IPS-15b (cell line): ENCODE results near the gene FLRT1.

ENCODE experiments used
- H3K27me3 ChIP-seq: one replicate; pipeline ENCODE4 v1.6.1; 2013; ENCODE audit warnings: low read length; ENCODE audit not compliant: control insufficient read depth, insufficient read depth
- H3K36me3 ChIP-seq: one replicate; pipeline ENCODE4 v1.6.1; 2013; ENCODE audit warnings: low read length; ENCODE audit not compliant: control insufficient read depth, insufficient read depth
- H3K4me1 ChIP-seq: one replicate; pipeline ENCODE4 v1.6.1; 2013; ENCODE audit warnings: mild to moderate bottlenecking, low read length; ENCODE audit not compliant: control insufficient read depth, insufficient read depth
- H3K4me3 ChIP-seq: one replicate; pipeline ENCODE4 v1.5.1; 2013; ENCODE audit warnings: low read depth, low read length
- H3K9ac ChIP-seq: one replicate; pipeline ENCODE4 v1.6.1; 2013; ENCODE audit warnings: low read depth, mild to moderate bottlenecking, low read length
- H3K9me3 ChIP-seq: one replicate; pipeline ENCODE4 v1.6.1; 2013; ENCODE audit warnings: mild to moderate bottlenecking, low read length; ENCODE audit not compliant: control insufficient read depth, insufficient read depth

Gene FLRT1

DNA sequence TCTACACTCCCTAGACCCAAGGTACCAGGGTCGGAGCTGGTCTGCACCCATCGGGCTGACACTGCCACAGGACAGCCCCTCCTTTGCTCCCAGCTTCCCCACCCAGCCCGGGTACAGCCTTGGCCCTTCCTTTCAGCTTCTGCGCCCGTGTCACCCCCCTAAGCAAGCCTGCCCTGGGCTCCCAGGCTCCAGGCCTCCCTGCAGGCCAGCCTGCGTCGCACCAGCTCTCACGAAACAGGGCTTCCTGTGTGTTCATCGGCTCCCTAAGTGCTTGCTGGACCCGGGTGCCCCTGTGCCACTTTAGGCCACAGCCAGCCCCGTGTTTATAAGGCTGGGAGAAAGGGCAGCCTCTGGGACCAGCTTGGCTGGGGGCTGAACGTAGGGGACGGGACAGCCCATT, 21.1 kb downstream of the FLRT1 start:
- Histone ChIP-seq H3K27me3 (peaks cover 12% of the 10 kb centered on the region), H3K4me1 (peaks cover 10% of the 10 kb centered on the region), H3K9me3 (no peaks in the 10 kb centered on the region), H3K9ac (no peak overlapping the region), H3K4me3 (no peak overlapping the region), H3K36me3 (no peaks in the 10 kb centered on the region)

DNA sequence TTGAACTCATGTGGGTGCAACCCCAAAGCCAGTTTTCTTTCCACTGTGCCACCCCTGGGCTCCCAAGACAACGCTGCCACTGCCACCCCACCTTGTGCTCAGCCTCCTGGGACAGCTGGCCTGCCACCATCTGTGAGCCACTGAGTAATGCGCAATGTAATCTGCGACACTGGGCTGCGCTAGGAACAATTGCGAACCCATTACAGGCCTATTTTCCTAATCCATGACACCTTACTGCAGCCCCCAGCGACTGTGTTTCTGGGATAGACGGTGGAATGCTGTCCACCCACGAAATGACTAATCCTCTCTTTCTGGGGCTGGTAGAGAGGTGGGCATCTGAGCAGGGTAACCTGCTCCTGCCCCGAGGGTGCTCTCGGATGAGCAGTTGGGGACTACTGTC, 22.2 kb downstream of the FLRT1 start:
- Histone ChIP-seq H3K4me3 (no peak overlapping the region), H3K4me1 (peaks cover 10% of the 10 kb centered on the region), H3K9me3 (no peaks in the 10 kb centered on the region), H3K36me3 (no peaks in the 10 kb centered on the region), H3K27me3 (peaks cover 18% of the 10 kb centered on the region), H3K9ac (no peak overlapping the region)

DNA sequence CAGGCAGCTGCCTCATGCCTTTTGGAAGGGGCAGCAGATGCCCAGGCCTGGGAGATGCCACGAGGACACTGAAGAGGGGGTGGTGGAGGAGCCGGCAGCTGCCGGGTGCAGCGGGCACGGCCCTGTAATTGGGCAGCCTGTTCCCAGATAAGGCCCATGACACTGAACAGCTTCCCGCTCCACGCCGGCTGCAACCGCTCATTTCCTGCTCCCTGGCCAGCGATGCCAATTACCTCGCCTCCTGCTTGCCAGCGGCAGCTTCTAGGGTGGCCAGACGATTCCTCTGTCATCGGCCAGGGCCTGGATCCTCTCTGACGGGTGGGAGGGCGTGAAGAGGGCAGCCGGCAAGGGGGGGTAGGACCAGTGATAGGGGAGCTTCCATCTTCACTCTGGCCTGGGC, 22.8 kb downstream of the FLRT1 start:
- H3K27me3 ChIP-seq, result peaks cover 20% of the 10 kb centered on the region
- no peak overlapping the region for H3K4me3 ChIP-seq
- H3K4me1 ChIP-seq, result peaks cover 6% of the 10 kb centered on the region
- no peaks in the 10 kb centered on the region for H3K36me3 ChIP-seq
- no peak overlapping the region for H3K9ac ChIP-seq
- no peaks in the 10 kb centered on the region for H3K9me3 ChIP-seq

DNA sequence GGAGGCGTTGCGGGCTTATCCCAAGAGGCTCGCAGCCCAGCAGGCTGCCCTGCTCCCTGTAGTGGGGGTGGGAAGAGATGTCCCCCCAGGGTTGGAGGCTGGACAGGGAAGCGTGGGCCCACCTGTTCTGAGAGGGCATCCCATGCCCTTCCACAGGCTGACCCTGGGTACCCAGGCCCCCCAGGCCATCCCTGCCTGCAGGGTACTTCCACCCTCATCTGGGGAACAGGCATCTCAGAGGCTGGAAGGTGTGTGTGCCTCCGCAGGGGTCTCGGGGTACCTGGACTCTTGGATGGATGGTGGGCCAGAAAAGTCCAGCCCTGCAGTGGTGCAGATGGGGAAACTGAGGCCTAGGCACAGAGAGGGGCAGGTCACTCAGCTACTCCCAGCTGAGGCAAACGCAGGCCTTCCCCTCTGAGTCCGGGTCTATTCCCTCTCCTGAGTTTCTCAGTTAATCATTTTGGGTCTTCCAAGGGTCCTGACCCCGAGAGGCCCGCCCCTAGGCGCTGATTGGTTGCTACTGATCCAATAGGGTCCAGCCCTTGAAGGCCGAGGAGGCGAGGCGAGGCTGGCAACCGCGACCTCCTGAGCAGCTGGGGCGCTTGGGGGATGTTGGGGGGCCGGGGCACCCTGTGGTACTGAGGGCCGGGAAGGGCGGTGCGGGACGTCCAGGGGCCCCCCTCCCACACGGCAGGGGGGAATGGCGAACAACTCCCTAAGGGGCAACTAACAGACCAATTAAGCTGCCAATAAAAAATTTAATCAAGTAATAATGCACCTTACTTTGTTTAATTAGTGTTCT, 23.8 kb downstream of the FLRT1 start:
- Histone ChIP-seq H3K27me3 (peaks cover 25% of the 10 kb centered on the region), H3K9ac (no peak overlapping the region), H3K4me3 (peak overlapping the region; percentile 46), H3K9me3 (no peaks in the 10 kb centered on the region), H3K4me1 (no peaks in the 10 kb centered on the region), H3K36me3 (no peaks in the 10 kb centered on the region)

DNA sequence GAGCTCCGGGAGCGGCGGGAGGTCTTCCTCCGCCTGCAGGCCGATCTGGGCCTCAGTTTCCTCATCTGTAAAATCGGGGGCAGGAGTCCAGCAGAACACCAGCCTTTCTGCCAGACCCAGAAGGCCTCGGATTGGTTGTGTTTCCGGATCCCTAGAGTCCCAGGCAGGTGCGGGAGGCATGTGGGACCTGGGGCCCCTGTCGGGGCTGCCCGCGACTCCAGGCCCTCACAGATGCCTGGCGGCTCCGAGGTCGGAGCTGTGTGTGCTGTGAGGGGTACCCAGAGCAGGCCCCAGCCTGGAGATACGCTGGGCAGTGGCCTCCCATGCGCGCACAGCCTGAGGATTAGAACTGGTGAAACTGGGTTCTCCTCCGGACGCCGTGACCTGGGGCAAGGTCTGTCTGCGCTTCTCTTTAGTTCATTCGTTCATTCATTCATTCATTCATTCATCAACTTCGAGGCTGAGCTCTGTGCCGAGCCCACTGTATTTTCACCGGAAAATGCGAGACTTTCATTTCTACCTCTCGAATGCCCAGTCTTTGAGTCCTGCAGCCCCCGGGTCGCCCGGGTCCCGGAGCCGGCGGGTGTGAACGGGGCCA, 24.6 kb downstream of the FLRT1 start:
- no peaks in the 10 kb centered on the region for H3K36me3 ChIP-seq
- no peaks in the 10 kb centered on the region for H3K9me3 ChIP-seq
- peak overlapping the region; percentile 46 for H3K4me3 ChIP-seq
- no peaks in the 10 kb centered on the region for H3K4me1 ChIP-seq
- H3K27me3 ChIP-seq, result peaks cover 25% of the 10 kb centered on the region
- no peak overlapping the region for H3K9ac ChIP-seq

DNA sequence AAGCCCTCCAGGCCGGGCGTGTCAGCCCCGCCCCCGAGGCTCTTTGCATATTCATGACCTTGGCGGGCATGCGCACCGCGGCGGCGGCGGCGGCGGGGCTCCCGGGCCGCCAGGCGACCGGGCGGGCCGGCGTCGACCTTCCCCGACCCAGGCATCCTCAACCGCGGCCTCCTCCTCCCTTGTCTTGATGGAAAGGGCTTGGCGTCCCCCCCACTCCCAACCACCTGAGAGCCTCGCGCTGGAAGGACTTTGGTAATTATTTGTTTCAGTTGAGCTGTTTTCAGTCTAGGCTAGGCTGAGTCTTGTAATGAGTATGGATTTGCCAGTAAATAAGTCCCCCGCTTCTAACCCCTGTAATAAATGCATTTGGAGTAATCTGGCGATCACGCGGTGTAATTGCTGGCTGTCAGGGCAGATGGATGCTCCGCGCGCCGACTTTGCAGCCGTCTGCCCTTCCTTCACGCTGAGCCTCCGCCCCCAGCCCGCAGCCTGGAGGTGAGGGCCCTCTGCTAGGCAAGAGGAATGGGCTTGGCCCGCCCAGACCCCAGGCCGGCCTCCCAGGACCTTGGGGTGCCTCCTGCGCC, 25.2 kb downstream of the FLRT1 start:
- Histone ChIP-seq H3K9ac (no peak overlapping the region), H3K36me3 (no peaks in the 10 kb centered on the region), H3K9me3 (no peaks in the 10 kb centered on the region), H3K27me3 (peaks cover 25% of the 10 kb centered on the region), H3K4me3 (peak overlapping the region; percentile 65), H3K4me1 (no peaks in the 10 kb centered on the region)

DNA sequence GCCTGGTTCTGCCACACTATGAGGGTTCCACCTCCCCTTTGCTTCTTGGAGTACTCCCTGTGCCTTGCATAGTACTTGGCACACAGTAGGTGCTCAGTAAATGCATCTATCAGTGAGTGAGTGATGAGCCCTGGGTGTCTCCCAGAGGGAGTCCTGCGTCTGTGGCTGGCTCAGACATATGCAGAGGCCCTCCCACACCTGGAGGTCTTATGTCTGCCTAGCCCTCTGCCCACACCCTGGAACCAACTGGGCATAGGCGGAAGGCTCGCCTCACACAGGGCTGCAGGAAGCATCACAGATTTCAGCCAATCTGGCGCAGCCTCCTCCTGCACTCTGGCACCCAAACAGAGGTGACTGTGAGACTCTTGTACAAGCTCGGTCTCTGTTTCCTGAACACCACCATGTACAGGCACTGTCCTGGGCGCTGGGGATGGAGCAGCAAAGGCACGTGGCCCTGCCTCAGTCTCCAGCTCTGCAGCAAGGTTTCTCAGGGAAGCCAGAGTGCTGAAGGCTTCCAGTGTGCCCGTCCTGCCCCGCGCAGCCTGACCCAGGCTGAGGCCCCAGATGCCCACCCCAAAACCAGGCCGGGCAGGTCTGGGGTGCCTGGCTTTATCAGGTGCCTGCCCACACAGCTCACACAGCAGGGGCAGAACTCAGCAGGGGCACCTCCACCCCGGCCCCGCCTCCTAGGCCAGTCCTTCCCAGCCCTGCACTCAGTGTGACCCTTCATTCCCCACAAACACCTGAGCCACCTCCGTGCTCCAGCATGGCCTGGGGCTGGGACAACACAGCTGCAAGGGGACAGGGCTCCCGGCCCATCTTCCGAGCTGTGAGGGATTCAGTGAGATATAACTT, 26.7 kb downstream of the FLRT1 start:
- peaks cover 25% of the 10 kb centered on the region for H3K27me3 ChIP-seq
- H3K4me3 ChIP-seq, result no peak overlapping the region
- no peak overlapping the region for H3K9ac ChIP-seq
- H3K9me3 ChIP-seq, result no peaks in the 10 kb centered on the region
- H3K4me1 ChIP-seq, result no peaks in the 10 kb centered on the region
- H3K36me3 ChIP-seq, result no peaks in the 10 kb centered on the region

DNA sequence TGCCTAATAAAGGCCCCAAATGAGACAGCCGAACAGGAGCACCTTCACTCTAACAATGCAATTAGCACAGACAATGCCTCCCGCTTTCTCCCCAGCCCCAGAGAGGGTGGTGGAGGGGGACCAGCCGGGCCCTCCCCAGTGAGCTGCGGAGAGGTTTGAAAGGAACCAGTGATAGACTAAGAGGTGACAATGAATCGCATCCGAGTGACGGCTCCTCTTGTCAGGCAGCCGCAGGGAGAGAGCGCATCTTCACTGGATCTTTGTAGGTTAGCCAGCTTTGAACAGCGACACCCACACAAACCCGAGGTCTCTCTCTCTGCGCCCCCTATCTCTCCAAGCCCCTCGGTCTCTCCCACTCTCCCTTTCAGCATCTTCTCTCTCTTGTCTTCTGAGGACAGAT, 28.0 kb downstream of the FLRT1 start:
- Histone ChIP-seq H3K9ac (no peak overlapping the region), H3K4me3 (no peak overlapping the region), H3K27me3 (peaks cover 22% of the 10 kb centered on the region), H3K36me3 (no peaks in the 10 kb centered on the region), H3K9me3 (no peaks in the 10 kb centered on the region), H3K4me1 (no peaks in the 10 kb centered on the region)

DNA sequence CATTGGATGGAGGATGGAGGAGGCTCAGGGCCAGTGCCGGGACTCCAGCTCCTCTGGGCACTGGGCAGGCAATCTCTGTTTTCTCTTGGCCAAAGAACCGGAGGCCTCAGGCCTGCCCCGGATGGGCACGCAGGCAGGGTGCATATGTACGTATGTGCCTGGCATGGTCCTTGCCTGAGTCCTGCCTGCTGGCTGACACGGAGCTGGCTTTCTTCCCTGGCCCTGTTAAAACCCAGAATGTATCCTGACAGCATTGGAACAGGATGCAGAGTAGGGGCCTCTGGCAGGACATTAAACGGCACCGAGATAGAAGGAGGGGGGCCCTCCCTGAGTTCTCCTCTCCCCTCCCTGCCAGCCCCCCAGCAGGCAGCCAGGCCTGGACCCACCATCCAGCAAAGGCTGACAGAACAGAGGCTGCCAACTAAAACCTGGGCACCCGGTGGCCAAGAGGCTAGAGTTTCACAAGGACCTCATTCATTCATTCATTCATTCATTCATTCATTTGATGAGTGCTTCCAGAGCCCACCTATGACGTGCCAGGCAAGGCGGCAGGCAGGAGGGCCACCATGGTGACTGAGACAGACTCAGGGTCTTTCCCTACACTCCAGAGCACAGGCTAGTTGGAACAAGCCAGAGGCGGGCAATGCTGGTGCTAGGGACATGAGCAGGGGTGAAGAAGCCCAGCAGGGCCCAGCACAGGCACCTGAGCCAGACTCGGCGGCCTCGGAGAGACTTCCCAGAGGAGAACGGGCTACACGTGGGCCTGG, 28.8 kb downstream of the FLRT1 start:
- no peaks in the 10 kb centered on the region for H3K36me3 ChIP-seq
- peaks cover 22% of the 10 kb centered on the region for H3K27me3 ChIP-seq
- no peak overlapping the region for H3K9ac ChIP-seq
- no peak overlapping the region for H3K4me3 ChIP-seq
- no peaks in the 10 kb centered on the region for H3K4me1 ChIP-seq
- no peaks in the 10 kb centered on the region for H3K9me3 ChIP-seq

DNA sequence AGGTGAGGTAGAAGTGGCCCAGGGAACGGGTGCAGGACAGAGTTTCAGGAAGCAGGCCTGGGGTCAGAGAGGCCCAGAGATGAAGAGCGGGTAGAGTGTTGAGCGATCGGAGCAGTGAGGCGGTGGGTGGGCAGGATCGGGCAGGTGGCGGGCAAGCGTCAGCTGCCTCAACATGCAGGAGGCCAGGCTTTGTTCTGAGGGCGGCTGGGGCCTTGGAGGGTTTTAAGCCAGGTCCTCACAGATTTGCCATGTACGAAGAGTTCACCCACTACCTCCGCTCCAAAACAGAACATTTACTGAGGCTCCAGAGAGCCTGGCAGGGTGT, 29.4 kb downstream of the FLRT1 start:
- Histone ChIP-seq H3K27me3 (peaks cover 21% of the 10 kb centered on the region), H3K4me1 (no peaks in the 10 kb centered on the region), H3K36me3 (no peaks in the 10 kb centered on the region), H3K9me3 (no peaks in the 10 kb centered on the region), H3K4me3 (no peak overlapping the region), H3K9ac (no peak overlapping the region)

DNA sequence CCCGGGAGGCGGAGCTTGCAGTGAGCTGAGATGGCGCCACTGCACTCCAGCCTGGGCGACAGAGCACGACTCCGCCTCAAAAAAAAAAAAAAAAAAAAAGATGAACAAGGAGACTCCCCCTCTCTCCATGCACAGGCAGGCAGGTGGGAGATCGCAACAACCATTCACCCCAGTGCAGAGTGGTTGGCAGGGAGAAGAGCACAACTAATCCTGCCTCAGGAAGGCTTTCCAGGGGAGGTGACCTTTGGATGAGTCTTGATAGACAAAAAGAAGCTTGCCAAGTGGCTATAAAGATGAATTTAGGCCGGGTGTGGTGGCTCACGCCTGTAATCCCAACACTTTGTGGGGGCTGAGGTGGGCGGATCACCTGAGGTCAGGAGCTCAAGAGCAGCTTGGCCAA, 30.0 kb downstream of the FLRT1 start:
- Histone ChIP-seq H3K27me3 (peaks cover 16% of the 10 kb centered on the region), H3K9me3 (no peaks in the 10 kb centered on the region)

More for the DNA sequence above, 30.0 kb downstream of the FLRT1 start:
- Histone ChIP-seq H3K36me3 (no peaks in the 10 kb centered on the region), H3K4me1 (no peaks in the 10 kb centered on the region), H3K4me3 (no peak overlapping the region), H3K9ac (no peak overlapping the region)
